Heart left ventricle (tissue), 16 donors: Measurements from ENCODE around the gene INTS12. TPM values are rescaled to one million over a fixed set of nuclear protein-coding genes. Genes with fewer than 3 reads are reported as not detected.

Experiments
- ATAC-seq, 4 donors: fragments of 200-7000 bp; cut with Tn5 transposase; one replicate each; pipeline ENCODE4 v1.9.1; 2020 to 2022; ENCODE audit warnings: moderate library complexity in 4 of 4, mild to moderate bottlenecking in 3 of 4, moderate number of reproducible peaks in 1 of 4
- DNase-seq, 5 donors: peaks; one replicate each; pipeline ENCODE4 v3.0.0-alpha.2; 2020
- H3K27ac ChIP-seq, 12 donors: fragments of 200-600 bp; sonication (generic) in 4 of 12; one replicate each; pipeline versions ENCODE4 v1.5.0 to v1.8.0; 2016 to 2022; ENCODE audit warnings: mild to moderate bottlenecking in 2 of 12
- H3K27me3 ChIP-seq, 9 donors: fragments of 200-600 bp; sonication (generic) in 2 of 9; one replicate each; pipeline versions ENCODE4 v1.5.1 to v1.8.0; 2016 to 2022; ENCODE audit warnings: mild to moderate bottlenecking in 3 of 9
- H3K36me3 ChIP-seq, 9 donors: fragments of 200-600 bp; sonication (generic) in 2 of 9; one replicate each; pipeline versions ENCODE4 v1.5.0 to v1.8.0; 2018 to 2022; ENCODE audit warnings: mild to moderate bottlenecking in 2 of 9
- H3K4me1 ChIP-seq, 12 donors: fragments of 200-600 bp; sonication (generic) in 4 of 12; one replicate each; pipeline versions ENCODE4 v1.5.0 to v1.8.0; 2016 to 2022; ENCODE audit warnings: mild to moderate bottlenecking in 3 of 12
- H3K4me3 ChIP-seq, 12 donors: fragments of 200-600 bp; sonication (generic) in 4 of 12; one replicate each; pipeline versions ENCODE4 v1.5.0 to v1.8.0; 2017 to 2022; ENCODE audit warnings: mild to moderate bottlenecking in 9 of 12, moderate library complexity in 4 of 12
- H3K9me3 ChIP-seq, 12 donors: fragments of 200-600 bp; sonication (generic) in 4 of 12; one replicate each; pipeline versions ENCODE4 v1.5.0 to v1.8.0; 2016 to 2022; ENCODE audit warnings: mild to moderate bottlenecking in 1 of 12
- POLR2A ChIP-seq, 2 donors: fragments of 450-650 bp; IDR thresholded peaks; one replicate each; pipeline ENCODE4 v1.6.1; 2017; ENCODE audit warnings: antibody characterized with exemption in 2 of 2, mild to moderate bottlenecking in 2 of 2, moderate library complexity in 2 of 2
- WGBS, 4 donors: extraction: QIAGEN DNeasy Blood & Tissue Kit in 2 of 4; methylation state at CpG; one replicate each; pipeline versions ENCODE4 v1.1.5 to v1.1.7; 2013 to 2018; 5-methylcytosine and 5-hydroxymethylcytosine counted together
- intact Hi-C, 10 donors: fragments of 100-400 bp; cut with DNase I; formaldehyde crosslinking; loops; one replicate each; pipeline versions ENCODE4 v1.11.1 to v1.14.2; 2022
- polyA plus RNA-seq, 2 donors: library from polyadenylated mRNA; stranded (reverse); fragments of 200-250 nt; gene quantifications; one replicate each; pipeline ENCODE4 v1.2.3, GENCODE V29; 2013
- total RNA-seq, 9 donors: library from RNA; depleted of rRNA in 2 of 9; stranded (reverse); fragments of >200 nt in 2 of 9; fragmentation: NEBNext Ultra II Directional in 3 of 9; extraction: Animal tissue kit (Norgen Biotek cat#: 25700) in 3 of 9; gene quantifications; one replicate each; pipeline versions ENCODE4 v1.1.0 to v1.2.4, GENCODE V29; 2016 to 2023
- TF ChIP-seq, protein P1 (sequence below), 12 donors: fragments of 200-600 bp; sonication (generic) in 4 of 12; IDR thresholded peaks; one replicate each; pipeline versions ENCODE4 v1.5.0 to v1.8.0; 2018 to 2022; ENCODE audit warnings: antibody characterized with exemption in 12 of 12, mild to moderate bottlenecking in 5 of 12
- donor health status: ischemic (EF 13 %, LVEDD 7.1; RV severe dilation, severe dysfunction).
- donor health status: healthy with polysubstance abuse.
- donor health status: DM: no; HTN: yes; CAD: no.
- donor health status: DM: no; HTN: no; CAD: no.
- donor health status: ischemic (EF 25% LVEDD 6.9; RV normal size, moderate dysfunction).
- donor health status: ischemic (EF 25% LVEDD 5.7; RV mildly dilated, moderate dysfunction).
- donor health status: healthy.
- donor health status: DM: yes; HTN: yes; CAD: no.
- donor health status: ischemic (EF 35%, LVEDD 5.7; RV mildly dilated, moderate dysfunction).
- donor health status: nonischemic (EF 11% LVEDD 7.7; RV severe dilation, severe dysfunction).
- donor health status: DM: yes; HTN: yes; CAD: no.
- donor health status: PGD.
- donor health status: ischemic (EF 29% LVEDD 5.4; RV normal size, mild dysfunction).
- donor health status: nonischemic (EF 23%, LVEDD 6.1; RV moderate dilation, normal function).

INTS12 gene
- total and polyA plus RNA-seq, 11 donors: 11.4 to 34.2 (median 22.2) TPM

DNA sequence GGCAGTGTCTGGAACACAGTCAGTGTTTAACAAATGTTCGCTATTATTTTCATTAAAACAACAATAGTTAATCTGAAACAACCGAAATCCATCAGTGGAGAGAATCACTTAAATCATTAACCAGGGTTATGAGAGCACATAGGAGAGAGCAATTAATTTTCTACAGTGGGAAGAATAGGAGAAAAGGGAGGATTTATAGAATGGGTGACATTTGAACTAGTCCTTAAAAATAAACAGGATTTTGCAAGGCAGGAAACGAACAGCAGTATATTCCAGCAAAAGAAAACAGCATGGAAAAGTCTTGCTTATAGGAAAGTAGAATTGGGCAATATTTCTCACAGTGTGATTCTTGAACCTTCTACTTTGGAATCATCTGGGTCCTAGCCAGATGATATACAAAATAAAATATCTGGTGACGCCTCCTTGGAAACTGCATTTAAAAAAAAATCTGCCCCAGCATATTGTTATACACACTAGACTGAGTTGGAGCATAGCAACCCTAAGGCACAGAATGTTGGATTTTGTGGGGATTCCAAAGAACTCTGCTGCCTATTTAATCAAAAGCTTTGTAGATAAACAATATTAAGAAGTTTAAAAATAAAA is 56.1 kb downstream of the INTS12 start:
- ATAC-seq (no peak), DNase-seq (no peak)
- 72 to 78% (median 73%) methylated on average over 4 of the region's 4 CpGs for WGBS, 4 donors
- H3K27ac ChIP-seq: no peak overlapping the region
- no peaks in the 10 kb centered on the region for H3K27me3 ChIP-seq
- no peaks in the 10 kb centered on the region for H3K4me1 ChIP-seq
- intact Hi-C loops: no loop called here
- TF ChIP-seq, protein P1, sequence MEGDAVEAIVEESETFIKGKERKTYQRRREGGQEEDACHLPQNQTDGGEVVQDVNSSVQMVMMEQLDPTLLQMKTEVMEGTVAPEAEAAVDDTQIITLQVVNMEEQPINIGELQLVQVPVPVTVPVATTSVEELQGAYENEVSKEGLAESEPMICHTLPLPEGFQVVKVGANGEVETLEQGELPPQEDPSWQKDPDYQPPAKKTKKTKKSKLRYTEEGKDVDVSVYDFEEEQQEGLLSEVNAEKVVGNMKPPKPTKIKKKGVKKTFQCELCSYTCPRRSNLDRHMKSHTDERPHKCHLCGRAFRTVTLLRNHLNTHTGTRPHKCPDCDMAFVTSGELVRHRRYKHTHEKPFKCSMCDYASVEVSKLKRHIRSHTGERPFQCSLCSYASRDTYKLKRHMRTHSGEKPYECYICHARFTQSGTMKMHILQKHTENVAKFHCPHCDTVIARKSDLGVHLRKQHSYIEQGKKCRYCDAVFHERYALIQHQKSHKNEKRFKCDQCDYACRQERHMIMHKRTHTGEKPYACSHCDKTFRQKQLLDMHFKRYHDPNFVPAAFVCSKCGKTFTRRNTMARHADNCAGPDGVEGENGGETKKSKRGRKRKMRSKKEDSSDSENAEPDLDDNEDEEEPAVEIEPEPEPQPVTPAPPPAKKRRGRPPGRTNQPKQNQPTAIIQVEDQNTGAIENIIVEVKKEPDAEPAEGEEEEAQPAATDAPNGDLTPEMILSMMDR (IDR thresholded peaks at IDR 0.05): no peak
- no peak for TF ChIP-seq POLR2A (IDR thresholded peaks at IDR 0.05)
- H3K9me3 ChIP-seq: no peaks in the 10 kb centered on the region
- H3K36me3 ChIP-seq: no peaks in the 10 kb centered on the region
- no peak overlapping the region for H3K4me3 ChIP-seq

DNA sequence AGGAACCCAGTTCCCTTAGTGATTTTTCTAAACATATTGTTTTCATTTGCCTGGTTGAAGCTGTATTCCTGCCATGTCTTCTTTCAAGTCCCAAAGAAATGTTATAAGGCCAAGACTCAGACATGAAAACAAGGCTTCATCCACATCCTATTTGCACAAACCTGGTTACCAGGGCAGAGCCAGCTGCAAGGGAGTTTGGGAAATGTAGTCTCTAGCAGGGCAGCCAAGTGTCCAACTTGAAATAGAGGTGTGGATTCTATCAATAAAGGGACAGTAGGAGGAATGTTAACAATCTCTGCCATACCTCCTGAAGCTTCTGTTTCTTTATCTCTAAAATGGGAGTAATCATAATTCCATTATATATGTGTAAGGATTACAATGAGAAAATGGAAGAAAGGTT is 56.6 kb downstream of the INTS12 start:
- intact Hi-C loops: no loop called here

DNA sequence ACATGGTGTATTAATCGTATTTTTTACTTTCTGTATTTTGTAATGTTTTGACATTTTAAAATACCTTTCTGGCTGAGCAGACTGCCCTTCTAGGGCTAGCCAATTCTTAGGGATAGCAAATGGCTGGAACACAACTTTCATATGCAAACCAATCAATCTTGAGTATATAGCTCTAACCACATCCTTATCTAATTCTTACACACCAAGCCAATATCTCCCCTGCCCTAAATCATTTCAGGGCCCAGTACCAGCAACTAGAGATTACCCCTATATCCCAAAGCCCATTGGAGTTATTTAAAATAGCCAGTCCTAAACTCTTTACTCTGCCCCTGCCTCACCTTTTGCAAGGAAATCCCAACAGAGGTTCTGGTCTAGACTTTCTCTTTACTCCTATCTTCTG is 58.3 kb downstream of the INTS12 start:
- WGBS, 4 donors: 70 to 85% (median 77%) methylated on average over 1 of the region's 1 CpG
- Histone ChIP-seq H3K4me3 (no peak overlapping the region), H3K36me3 (no peaks in the 10 kb centered on the region), H3K4me1 (no peaks in the 10 kb centered on the region), H3K27ac (no peak overlapping the region), H3K9me3 (no peaks in the 10 kb centered on the region), H3K27me3 (no peaks in the 10 kb centered on the region)
- no peak for DNase-seq
- no peak for TF ChIP-seq POLR2A (IDR thresholded peaks at IDR 0.05)
- TF ChIP-seq, protein P1 (IDR thresholded peaks at IDR 0.05): no peak
- no peak for ATAC-seq
- intact Hi-C loops: no loop called here

More for the DNA sequence above, 56.6 kb downstream of the INTS12 start:
- no peaks in the 10 kb centered on the region for H3K36me3 ChIP-seq
- no peak overlapping the region for H3K27ac ChIP-seq
- TF ChIP-seq, protein P1 (IDR thresholded peaks at IDR 0.05): no peak
- no peak for TF ChIP-seq POLR2A (IDR thresholded peaks at IDR 0.05)
- H3K4me1 ChIP-seq: no peaks in the 10 kb centered on the region
- H3K27me3 ChIP-seq: no peaks in the 10 kb centered on the region
- H3K9me3 ChIP-seq: no peaks in the 10 kb centered on the region
- no peak for DNase-seq
- ATAC-seq: no peak
- H3K4me3 ChIP-seq: no peak overlapping the region

DNA sequence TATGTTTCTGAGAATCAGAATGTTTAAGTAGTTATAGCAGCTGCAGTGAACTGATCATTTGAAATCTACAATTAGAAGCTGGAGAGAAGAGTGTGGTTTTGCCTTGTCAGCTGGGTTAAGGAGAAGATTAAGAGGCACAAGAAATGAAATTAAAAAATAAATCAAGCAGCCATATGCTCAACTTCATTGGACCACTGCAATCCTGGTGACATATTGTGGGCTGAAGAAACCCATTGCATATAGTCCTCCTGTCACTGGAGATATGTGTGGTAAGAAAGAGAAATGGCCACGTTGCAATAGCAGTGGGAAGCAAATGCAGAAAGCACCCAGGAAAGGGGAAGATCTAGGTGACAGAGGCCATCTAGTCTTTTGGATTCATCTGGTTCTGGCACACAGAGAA is 63.0 kb downstream of the INTS12 start:
- ATAC-seq (no peak), DNase-seq (no peak)
- intact Hi-C loops: no loop called here
- Histone ChIP-seq H3K27me3 (no peaks in the 10 kb centered on the region), H3K4me1 (peaks cover 0 to 4% (median 0%) of the 10 kb centered on the region in 12 donors), H3K9me3 (no peaks in the 10 kb centered on the region), H3K27ac (no peak overlapping the region), H3K36me3 (no peaks in the 10 kb centered on the region), H3K4me3 (no peak overlapping the region)
- WGBS, 4 donors: 50 to 65% (median 55%) methylated on average over 1 of the region's 1 CpG
- no peak for TF ChIP-seq POLR2A (IDR thresholded peaks at IDR 0.05)
- TF ChIP-seq, protein P1 (IDR thresholded peaks at IDR 0.05): no peak
